ENCODE data around the gene PLCB3.

Gene PLCB3

DNA sequence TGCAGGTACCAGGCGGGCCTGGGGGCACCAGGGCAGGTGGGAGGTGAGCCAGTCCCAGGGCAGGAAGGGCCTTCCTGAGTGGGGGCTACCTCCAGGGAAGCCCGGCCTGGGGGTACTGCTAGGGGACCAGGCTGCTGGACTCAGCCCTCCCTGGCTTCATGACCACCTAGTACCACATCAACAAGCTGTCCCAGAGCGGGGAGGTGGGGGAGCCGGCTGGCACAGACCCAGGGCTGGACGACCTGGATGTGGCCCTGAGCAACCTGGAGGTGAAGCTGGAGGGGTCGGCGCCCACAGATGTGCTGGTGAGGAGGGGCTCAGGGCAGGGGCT lies 32.0 kb upstream of the PLCB3 start:
- DNase-seq = no peak

DNA sequence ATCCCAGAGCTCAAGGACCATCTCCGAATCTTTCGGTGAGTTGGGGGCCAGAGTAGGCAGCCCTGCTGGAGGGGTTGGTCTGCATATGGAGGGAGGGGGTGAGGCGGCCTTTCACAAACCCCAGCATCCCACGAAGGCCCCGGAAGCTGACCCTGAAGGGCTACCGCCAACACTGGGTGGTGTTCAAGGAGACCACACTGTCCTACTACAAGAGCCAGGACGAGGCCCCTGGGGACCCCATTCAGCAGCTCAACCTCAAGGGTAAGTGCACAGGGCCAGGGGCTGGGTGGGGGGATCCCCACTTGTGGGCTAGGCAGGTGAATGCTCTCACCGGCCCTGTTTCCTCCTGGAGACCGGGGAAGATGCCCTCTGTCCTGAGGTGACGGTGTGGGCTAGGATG lies 31.6 kb upstream of the PLCB3 start:
- no peaks in the 10 kb centered on the region for H3K4me1 ChIP-seq (ENCODE audit: low read length)
- no peak for DNase-seq
- TF ChIP-seq EZH2phosphoT487 (IDR thresholded peaks at IDR 0.05; ENCODE audit: low read length) (no peak), EZH2 (optimal IDR thresholded peaks at IDR 0.05; ENCODE audit: low read depth, low read length) (no peak)
- TF ChIP-seq, protein P1, sequence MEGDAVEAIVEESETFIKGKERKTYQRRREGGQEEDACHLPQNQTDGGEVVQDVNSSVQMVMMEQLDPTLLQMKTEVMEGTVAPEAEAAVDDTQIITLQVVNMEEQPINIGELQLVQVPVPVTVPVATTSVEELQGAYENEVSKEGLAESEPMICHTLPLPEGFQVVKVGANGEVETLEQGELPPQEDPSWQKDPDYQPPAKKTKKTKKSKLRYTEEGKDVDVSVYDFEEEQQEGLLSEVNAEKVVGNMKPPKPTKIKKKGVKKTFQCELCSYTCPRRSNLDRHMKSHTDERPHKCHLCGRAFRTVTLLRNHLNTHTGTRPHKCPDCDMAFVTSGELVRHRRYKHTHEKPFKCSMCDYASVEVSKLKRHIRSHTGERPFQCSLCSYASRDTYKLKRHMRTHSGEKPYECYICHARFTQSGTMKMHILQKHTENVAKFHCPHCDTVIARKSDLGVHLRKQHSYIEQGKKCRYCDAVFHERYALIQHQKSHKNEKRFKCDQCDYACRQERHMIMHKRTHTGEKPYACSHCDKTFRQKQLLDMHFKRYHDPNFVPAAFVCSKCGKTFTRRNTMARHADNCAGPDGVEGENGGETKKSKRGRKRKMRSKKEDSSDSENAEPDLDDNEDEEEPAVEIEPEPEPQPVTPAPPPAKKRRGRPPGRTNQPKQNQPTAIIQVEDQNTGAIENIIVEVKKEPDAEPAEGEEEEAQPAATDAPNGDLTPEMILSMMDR (IDR thresholded peaks at IDR 0.05; ENCODE audit: low read length) = no peak
- no peaks in the 10 kb centered on the region for H3F3A ChIP-seq (ENCODE audit: insufficient read depth, low read length)
- no peaks in the 10 kb centered on the region for H3K27me3 ChIP-seq (replicated peaks; ENCODE audit: insufficient read depth, low read length)
- H3K9me3 ChIP-seq (replicated peaks; ENCODE audit: insufficient read depth, low read length) = no peaks in the 10 kb centered on the region
- H3K27ac ChIP-seq (ENCODE audit: low read length) = no peak overlapping the region
- no peak overlapping the region for H3K9ac ChIP-seq (ENCODE audit: low read length)
- H3K4me3 ChIP-seq (ENCODE audit: low read length) = no peak overlapping the region
- H3K79me2 ChIP-seq (ENCODE audit: low read length) = no peaks in the 10 kb centered on the region
- no peaks in the 10 kb centered on the region for H4K20me1 ChIP-seq (ENCODE audit: insufficient read depth, low read length)
- no peak overlapping the region for H3K4me2 ChIP-seq (ENCODE audit: low read depth, low read length)
- H3K9me2 ChIP-seq (replicated peaks; ENCODE audit: insufficient read depth, low read length) = no peaks in the 10 kb centered on the region
- no peaks in the 10 kb centered on the region for H3K36me3 ChIP-seq (replicated peaks; ENCODE audit: insufficient read depth, low read length)
- no peak overlapping the region for H2AFZ ChIP-seq (ENCODE audit: low read length)

More for the DNA sequence above, 32.0 kb upstream of the PLCB3 start:
- H4K20me1 ChIP-seq (ENCODE audit: insufficient read depth, low read length) = no peaks in the 10 kb centered on the region
- H3K36me3 ChIP-seq (replicated peaks; ENCODE audit: insufficient read depth, low read length) = no peaks in the 10 kb centered on the region
- H3K27me3 ChIP-seq (replicated peaks; ENCODE audit: insufficient read depth, low read length) = no peaks in the 10 kb centered on the region
- H3K4me3 ChIP-seq (ENCODE audit: low read length) = no peak overlapping the region
- no peak overlapping the region for H3K4me2 ChIP-seq (ENCODE audit: low read depth, low read length)
- H3K4me1 ChIP-seq (ENCODE audit: low read length) = no peaks in the 10 kb centered on the region
- no peak overlapping the region for H2AFZ ChIP-seq (ENCODE audit: low read length)
- no peaks in the 10 kb centered on the region for H3K9me3 ChIP-seq (replicated peaks; ENCODE audit: insufficient read depth, low read length)
- H3F3A ChIP-seq (ENCODE audit: insufficient read depth, low read length) = no peaks in the 10 kb centered on the region
- H3K9me2 ChIP-seq (replicated peaks; ENCODE audit: insufficient read depth, low read length) = no peaks in the 10 kb centered on the region
- H3K79me2 ChIP-seq (ENCODE audit: low read length) = no peaks in the 10 kb centered on the region
- no peak overlapping the region for H3K9ac ChIP-seq (ENCODE audit: low read length)
- H3K27ac ChIP-seq (ENCODE audit: low read length) = no peak overlapping the region
- TF ChIP-seq, protein P1 (IDR thresholded peaks at IDR 0.05; ENCODE audit: low read length) = no peak
- TF ChIP-seq EZH2 (optimal IDR thresholded peaks at IDR 0.05; ENCODE audit: low read depth, low read length) (no peak), EZH2phosphoT487 (IDR thresholded peaks at IDR 0.05; ENCODE audit: low read length) (no peak)

DNA sequence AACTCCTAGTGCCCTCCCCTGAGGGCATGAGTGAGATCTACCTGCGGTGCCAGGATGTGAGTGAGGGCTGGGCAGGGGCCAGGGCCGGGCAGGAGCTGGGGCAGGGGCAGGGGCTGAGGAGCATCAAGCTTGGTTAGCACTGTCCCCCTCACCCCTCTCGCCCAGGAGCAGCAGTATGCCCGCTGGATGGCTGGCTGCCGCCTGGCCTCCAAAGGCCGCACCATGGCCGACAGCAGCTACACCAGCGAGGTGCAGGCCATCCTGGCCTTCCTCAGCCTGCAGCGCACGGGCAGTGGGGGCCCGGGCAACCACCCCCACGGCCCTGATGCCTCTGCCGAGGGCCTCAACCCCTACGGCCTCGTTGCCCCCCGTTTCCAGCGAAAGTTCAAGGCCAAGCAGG lies 31.1 kb upstream of the PLCB3 start:
- Histone ChIP-seq H3K36me3 (replicated peaks; ENCODE audit: insufficient read depth, low read length) (no peaks in the 10 kb centered on the region), H3K4me2 (ENCODE audit: low read depth, low read length) (no peak overlapping the region), H2AFZ (ENCODE audit: low read length) (no peak overlapping the region), H4K20me1 (ENCODE audit: insufficient read depth, low read length) (no peaks in the 10 kb centered on the region), H3K79me2 (ENCODE audit: low read length) (peaks cover 3% of the 10 kb centered on the region), H3K9me3 (replicated peaks; ENCODE audit: insufficient read depth, low read length) (no peaks in the 10 kb centered on the region), H3K4me1 (ENCODE audit: low read length) (no peaks in the 10 kb centered on the region), H3K27ac (ENCODE audit: low read length) (no peak overlapping the region), H3K4me3 (ENCODE audit: low read length) (no peak overlapping the region), H3F3A (ENCODE audit: insufficient read depth, low read length) (no peaks in the 10 kb centered on the region), H3K9ac (ENCODE audit: low read length) (no peak overlapping the region), H3K9me2 (replicated peaks; ENCODE audit: insufficient read depth, low read length) (no peaks in the 10 kb centered on the region), H3K27me3 (replicated peaks; ENCODE audit: insufficient read depth, low read length) (no peaks in the 10 kb centered on the region)
- no peak for DNase-seq
- TF ChIP-seq EZH2 (optimal IDR thresholded peaks at IDR 0.05; ENCODE audit: low read depth, low read length) (no peak), EZH2phosphoT487 (IDR thresholded peaks at IDR 0.05; ENCODE audit: low read length) (no peak)
- TF ChIP-seq, protein P1 (IDR thresholded peaks at IDR 0.05; ENCODE audit: low read length) = no peak

All from MM.1S (cell line).